IPS DF 19.7 (cell line): ENCODE results near the gene PRPH.
"Not testable (repeated sequence)": the region's sequence is repeated elsewhere in the genome, so short reads cannot be mapped to it uniquely, and the experiment has no call there.

Experiments
- DNase-seq: peaks from one replicate; pipeline ENCODE4 v3.0.0-alpha.2; 2013; ENCODE audit warnings: low read depth, low spot score

The PRPH gene

DNA sequence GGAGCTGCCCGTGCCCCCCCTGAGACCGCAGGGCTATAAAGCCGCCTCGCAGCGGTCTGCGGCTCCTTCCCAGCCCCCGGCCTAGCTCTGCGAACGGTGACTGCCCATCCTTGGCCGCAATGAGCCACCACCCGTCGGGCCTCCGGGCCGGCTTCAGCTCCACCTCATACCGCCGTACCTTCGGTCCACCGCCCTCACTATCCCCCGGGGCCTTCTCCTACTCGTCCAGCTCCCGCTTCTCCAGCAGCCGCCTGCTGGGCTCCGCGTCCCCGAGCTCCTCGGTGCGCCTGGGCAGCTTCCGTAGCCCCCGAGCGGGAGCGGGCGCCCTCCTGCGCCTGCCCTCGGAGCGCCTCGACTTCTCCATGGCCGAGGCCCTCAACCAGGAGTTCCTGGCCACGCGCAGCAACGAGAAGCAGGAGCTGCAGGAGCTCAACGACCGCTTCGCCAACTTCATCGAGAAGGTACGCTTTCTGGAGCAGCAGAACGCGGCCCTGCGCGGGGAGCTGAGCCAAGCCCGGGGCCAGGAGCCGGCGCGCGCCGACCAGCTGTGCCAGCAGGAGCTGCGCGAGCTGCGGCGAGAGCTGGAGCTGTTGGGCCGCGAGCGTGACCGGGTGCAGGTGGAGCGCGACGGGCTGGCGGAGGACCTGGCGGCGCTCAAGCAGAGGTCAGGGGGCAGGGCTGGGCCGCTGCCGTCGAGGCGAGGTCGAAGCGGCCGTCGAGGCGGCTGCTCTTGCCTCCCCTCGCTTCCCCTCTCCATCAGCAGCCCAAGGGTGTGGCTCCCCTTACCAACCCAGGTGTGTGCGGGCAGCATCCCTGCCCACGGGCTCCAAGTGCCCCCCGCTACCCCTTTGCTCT, at the start of gene PRPH:
Gene PRPH (plus strand): TSS at position 66 of the 855 bp plus-strand sequence. CDS start 54 bp downstream, at position 120.
- no peak for DNase-seq

DNA sequence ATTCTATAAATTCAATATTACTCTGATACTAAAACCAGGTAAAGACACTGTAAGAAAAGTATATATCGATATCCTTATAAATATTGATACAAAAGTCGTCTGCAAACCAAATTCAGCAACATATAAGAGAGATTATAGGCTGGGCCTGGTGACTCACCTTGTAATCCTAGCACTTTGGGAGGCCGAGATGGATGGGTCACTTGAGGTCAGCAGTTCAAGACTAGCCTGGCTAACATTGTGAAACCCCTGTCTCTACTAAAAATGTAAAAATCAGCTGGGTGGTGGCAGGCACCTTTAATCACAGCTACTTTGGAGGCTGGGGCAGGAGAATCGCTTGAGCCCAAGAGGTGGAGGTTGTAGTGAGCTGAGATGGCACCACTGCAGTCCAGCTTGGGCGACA, 43.6 kb upstream of the PRPH start:
- DNase-seq, result no peak

DNA sequence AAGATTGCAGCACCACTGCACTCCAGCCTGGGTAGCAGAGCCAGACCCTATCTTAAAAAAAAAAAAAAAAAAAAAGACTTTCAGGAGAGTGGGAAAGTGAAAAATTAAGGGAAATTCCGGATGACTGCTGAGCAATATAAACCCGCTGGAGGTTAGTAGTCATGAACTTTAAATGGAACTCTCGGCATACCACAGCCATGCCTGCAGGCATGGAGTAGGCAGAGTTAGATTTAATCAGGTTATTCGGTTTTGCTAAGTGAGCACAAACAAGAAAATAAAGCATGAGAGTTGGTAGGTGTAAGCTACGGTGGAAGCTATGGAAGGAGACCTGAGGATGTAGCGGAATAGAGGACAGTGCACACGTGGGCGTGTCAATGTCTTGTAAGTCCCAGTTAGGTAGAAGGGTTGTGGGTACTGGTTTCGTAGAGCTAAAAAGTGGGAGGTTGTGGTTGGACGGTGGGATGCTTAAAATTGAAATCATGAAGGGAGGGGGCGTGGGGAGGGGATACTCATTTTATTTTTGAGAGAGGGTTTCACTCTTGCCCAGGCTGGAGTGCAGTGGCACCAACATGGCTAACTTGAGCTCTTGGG, 41.8 kb upstream of the PRPH start:
- DNase-seq, result no peak

DNA sequence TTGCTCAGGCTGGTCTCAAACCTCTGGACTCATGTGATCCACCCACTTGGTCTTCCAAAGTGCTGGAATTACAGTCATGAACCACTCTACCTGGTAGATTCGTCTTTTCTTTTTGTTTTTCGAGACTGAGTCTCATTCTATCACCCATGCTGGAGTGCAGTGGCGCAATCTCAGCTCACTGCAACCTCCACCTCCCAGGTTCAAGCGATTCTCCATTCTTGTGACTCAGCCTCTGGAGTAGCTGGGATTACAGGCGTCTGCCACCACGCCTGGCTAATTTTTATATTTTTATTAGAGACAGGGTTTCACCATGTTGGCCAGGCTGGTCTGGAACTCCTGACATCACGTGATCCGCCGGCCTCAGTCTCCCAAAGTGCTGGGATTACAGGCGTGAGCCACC, 39.5 kb upstream of the PRPH start:
- not testable (repeated sequence) for DNase-seq

- DNase-seq, result no peak
Observed at GRCh38 chr12:49255857-49256637, 38.9 kb upstream of the PRPH start.

GRCh38 chr12:49257508-49258184, 37.3 kb upstream of the PRPH start:
- not testable (repeated sequence) for DNase-seq

DNA sequence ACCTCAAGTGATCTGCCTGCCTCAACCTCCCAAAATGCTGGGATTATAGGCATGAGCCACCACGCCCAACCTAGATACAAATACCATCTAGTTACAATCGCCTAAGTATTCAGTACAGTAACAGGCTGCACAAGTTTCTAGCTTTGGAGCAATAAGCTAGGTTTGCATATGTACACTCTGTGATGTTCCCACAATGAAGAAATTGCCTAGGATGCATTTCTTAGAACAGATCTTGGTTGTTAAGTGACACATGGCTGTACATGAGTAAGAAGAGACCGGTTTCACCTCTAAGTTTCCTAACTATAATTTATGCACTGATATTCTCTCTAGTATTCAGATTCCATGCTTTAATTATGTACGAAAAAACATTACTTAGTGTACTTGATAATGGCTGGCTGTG, 35.5 kb upstream of the PRPH start:
- DNase-seq, result no peak

DNA sequence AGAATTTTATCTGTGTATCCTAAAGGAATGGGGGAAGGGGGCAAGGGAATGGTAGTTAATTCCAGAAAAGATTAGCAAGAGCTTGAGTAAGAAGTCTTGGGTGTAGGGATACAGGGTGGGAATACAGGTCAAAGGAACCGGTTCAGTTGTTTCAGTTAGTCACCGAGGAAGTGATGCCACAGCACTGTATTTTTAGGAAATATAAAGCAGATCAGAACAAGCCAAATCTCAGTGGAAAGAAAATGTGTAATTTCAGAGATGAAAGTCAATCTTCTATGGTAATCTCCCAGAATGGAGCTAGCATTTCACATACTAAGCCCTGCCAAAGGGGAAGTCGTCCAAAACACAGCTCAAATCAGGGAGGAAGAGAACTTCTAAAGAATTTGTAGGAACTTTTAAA, 34.8 kb upstream of the PRPH start:
- no peak for DNase-seq

DNA sequence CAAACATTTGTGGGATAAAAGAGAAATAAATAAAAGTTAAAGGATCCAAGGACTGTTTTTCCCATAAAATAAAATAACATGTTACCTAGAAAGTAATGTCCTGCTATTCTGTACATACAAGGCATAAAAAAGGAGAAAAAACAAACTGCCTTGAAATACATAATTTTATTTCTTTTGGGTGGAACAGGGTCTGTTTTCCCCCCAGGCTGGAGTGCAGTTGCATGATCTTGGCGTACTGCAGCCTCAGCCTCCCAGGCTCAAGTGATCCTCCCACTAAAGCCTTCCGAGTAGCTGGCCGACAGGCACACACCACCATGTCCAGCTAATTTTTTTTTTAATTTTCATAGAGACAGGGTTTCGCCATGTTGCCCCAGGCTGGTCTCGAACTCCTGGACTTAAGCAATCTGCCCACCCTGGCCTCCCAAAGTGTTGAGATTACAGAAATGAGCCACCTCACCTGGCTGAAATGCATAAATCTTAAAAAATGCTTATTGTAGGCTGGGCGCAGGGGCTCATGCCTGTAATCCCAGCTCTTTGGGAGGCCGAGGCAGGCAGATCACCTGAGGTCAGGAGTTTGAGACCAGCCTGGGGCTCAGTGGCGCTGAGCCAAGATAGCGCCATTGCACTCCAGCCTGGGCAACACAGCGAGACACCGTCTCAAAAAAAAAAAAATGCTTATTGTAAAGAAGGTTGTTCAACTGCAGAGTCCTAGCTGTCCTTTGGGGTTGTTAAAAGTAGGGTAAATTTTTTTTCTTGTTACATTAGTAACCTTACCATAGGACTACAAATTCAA, 34.2 kb upstream of the PRPH start:
- no peak for DNase-seq

GRCh38 chr12:49261721-49262120, 33.2 kb upstream of the PRPH start:
- no peak for DNase-seq

DNA sequence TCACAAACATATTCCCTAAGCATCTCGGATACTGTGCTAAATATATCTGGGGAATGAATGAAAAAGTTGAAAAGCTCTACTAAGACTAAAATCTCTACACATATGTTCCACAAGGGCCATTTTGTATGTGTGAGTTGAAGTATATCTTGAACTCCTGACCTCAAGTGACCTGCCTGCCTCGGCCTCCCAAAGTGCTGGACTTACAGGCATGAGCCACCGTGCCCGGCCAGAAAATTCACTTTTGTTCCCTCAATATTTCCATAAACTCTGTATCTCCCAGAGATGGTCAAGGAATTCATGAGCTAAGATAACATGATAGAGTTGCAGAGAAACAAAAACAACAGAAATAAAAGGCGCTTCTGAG, 31.6 kb upstream of the PRPH start:
- DNase-seq, result no peak

GRCh38 chr12:49264466-49264872, 30.5 kb upstream of the PRPH start:
- DNase-seq, result no peak

DNA sequence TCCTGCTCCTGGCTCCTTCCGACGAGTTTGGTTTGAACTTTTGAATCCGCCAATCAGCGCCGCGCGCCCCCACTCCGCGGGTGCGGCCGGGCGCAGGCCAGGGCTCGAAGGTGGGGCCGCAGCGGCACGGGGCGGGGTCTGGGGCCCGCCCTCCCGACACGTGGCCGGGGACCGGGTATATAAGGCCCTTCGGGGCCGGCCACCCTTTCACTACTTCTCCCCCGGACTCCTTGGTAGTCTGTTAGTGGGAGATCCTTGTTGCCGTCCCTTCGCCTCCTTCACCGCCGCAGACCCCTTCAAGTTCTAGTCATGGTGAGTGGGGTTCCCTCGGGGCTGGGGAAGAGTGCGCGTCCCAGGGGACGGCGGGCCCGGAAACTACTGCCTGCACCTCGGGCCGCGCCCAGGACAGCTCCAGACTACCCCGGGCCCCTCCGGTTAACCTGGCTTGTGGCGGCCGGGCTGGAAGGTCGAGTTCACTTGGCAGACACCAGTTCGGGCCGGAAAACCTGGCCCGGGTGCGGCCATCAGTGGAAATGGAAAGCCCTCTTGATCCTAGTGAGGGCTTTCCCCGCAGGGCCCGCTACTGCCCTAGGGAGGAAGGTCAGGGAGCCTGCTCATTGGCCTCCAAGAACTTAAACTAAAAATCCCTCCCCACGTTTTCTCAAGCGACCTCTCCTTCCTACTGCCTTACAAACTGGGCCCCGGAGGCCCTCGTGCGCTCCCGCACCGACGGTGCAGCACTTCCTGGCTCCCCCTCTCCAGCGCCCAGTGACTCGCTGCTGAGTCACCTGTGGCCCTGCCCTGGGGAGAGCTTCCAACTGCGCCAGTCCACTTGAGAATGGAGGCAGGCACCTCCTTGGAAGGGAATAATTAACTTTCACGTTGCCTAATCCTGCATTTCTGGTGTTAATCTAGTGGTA, 29.8 kb upstream of the PRPH start, which contains the start of gene TUBA1C:
Gene TUBA1C (plus strand): TSS at position 210 of the 920 bp plus-strand sequence. CDS start 100 bp downstream, at position 310.
- DNase-seq, result peak; percentile 85

- not testable (repeated sequence) for DNase-seq
Observed at GRCh38 chr12:49269191-49269590, 25.8 kb upstream of the PRPH start.

DNA sequence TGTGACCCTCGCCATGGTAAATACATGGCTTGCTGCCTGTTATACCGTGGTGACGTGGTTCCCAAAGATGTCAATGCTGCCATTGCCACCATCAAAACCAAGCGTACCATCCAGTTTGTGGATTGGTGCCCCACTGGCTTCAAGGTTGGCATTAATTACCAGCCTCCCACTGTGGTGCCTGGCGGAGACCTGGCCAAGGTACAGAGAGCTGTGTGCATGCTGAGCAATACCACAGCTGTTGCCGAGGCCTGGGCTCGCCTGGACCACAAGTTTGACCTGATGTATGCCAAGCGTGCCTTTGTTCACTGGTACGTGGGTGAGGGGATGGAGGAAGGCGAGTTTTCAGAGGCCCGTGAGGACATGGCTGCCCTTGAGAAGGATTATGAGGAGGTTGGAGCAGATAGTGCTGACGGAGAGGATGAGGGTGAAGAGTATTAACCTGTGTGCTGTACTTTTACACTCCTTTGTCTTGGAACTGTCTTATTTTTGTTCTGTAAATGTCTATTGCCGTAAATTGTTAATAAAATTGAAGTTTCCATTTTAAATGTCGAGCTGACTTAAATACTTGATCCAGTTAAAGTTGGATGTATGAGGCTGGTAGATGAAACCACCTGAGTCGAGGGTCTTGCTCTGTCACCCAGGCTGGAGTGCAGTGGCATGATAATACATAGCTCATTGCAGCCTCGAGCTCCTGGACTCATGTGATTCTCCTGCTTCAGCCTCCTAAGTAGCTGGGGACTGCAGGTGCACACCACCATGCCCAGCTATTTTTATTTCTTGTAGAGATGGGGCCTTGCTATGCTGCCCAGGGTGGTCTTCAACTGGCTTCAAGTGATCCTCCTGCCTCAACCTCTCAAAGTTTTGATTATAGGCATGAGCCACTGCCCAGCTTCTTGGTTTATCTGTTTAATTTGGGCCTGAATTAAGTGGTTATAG, 21.9 kb upstream of the PRPH start:
- DNase-seq, result no peak

DNA sequence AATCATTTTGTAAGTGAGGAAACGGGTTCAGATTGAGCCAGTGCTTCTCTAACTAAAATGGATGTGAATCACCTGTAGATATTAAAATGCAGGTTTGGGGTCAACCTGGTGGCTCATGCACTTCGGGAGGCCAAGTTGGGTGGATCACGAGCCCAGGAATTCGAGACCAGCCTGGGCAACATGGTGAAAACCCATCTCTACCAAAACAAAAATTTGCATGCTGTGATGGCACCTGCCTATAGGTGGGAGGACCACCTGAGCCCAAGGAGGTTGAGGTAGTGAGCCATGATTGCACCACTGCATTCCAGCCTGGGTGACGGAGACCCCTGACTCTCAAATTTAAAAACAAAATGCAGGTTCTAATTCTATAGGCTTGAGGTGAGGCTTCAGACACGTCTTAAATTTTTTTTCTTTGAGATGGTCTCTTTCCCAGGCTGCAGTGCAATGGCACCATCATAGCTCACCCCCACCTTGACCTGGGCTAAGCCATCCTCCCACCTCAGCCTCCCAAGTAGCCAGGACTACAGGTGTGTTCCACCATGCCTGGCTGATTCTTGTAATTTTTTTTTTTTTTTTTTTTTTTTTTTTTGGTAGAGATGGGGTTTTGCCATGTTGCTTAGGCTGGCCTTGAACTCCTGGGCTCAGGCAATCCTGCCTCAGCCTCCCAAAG, 21.1 kb upstream of the PRPH start:
- DNase-seq, result no peak

DNA sequence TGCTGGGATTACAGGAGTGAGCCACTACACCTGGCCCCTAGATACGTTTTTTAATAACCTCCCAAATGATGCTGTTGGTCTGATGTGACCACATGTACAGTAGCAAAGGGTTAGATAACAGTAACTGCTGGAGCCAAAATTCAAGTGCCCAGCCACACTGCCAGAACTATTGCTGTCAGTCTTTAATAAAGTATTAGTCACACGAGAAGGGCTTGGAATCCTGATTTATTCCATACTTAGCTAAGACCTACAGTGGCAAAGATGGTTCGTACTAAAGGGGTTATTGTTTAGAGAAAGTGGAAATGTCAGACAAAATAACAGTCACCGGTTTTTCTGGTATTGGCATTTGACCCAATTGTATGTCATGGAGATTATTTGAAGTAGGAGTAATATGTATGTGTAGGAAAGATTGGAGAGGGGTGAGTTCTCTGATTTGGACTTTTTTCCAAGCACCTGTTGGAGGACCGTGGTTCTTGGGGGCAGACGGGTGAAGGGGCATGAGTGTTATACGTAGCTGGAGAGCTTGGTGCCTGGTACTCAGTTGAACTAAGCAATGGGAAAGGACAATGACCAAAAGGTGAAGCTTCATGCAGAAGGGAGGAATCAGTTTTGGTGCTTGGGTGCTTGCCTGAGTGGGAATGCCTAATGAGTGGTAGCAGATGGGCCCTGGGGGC, 20.4 kb upstream of the PRPH start:
- DNase-seq, result no peak
